Cardiac muscle cell (in vitro differentiated cells and primary cell): ENCODE data around the gene CREB3L2. TPM values are rescaled to one million over a fixed set of nuclear protein-coding genes. Genes with fewer than 3 reads are reported as not detected.

Source experiments
- DNase-seq, 2 donors: peaks; one replicate each; pipeline versions ENCODE4 v3.0.0 to v3.0.0-alpha.2; 2010 to 2017; ENCODE audit warnings: low read depth in 1 of 2, low spot score in 1 of 2
- H3K27ac ChIP-seq: fragments of 200-600 bp; sonication (generic); 2 replicates; pipeline ENCODE4 v1.5.1; 2016
- H3K27me3 ChIP-seq: fragments of 200-600 bp; sonication (generic); 2 replicates; pipeline ENCODE4 v1.6.0; 2016; ENCODE audit warnings: control low read depth
- H3K36me3 ChIP-seq: fragments of 200-600 bp; sonication (generic); 2 replicates; pipeline ENCODE4 v1.5.1; 2016; ENCODE audit warnings: control low read depth
- H3K4me1 ChIP-seq: fragments of 200-600 bp; sonication (generic); 2 replicates; pipeline ENCODE4 v1.8.1; 2017; ENCODE audit warnings: low read depth, mild to moderate bottlenecking, mixed run types
- H3K4me3 ChIP-seq: fragments of 200-600 bp; sonication (generic); 2 replicates; pipeline ENCODE4 v1.5.1; 2016; ENCODE audit warnings: mild to moderate bottlenecking
- H3K9me3 ChIP-seq: fragments of 200-600 bp; sonication (generic); 2 replicates; pipeline ENCODE4 v1.5.1; 2017; ENCODE audit warnings: low read depth, mild to moderate bottlenecking, control low read depth
- polyA plus RNA-seq: library from polyadenylated mRNA; unstranded; fragments of >200 nt; fragmentation: Nextera tagmentation; extraction: Ambion mirVana; gene quantifications from 2 replicates; pipeline ENCODE4 v1.2.1, GENCODE V29; 2016
- total RNA-seq: library from RNA; depleted of rRNA; stranded (reverse); fragments of >200 nt; gene quantifications from 2 replicates; pipeline ENCODE4 v1.2.3, GENCODE V29; 2016
- TF ChIP-seq, protein P1 (sequence below): IDR thresholded peaks from 2 replicates; pipeline ENCODE4 v1.5.1; 2012; ENCODE audit warnings: low read depth, mild to moderate bottlenecking, low read length

The CREB3L2 gene
- total and polyA plus RNA-seq, 2 experiments from 2014 or later = 22.1 to 24.3 TPM

DNA sequence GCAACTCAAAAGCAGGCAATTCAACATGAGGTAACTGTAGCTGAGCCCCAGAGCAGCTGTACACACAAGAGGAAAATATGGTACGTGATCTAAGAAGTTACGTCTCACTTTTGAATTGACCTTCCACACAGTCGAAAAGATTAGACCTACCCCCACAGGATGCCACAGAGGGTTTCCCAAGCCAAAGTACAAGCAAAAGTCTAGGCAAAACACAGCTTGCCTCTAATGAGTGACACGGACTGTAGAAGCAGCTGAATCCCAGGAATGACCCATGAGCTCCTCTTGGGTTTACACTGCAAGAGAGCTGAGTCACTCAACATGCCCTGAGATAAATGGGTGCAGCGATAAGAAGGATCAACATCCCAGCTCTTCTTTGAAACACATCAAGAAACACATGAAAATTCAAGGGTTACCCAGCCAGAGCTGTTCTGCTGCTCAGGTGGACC, 9.8 kb downstream of the CREB3L2 start:
- Histone ChIP-seq H3K9me3 (no peaks in the 10 kb centered on the region), H3K27ac (no peak overlapping the region), H3K4me1 (peaks cover 20% of the 10 kb centered on the region), H3K36me3 (no peaks in the 10 kb centered on the region), H3K4me3 (no peak overlapping the region), H3K27me3 (no peaks in the 10 kb centered on the region)
- peak in 1 of 2 donors; percentile 94 for DNase-seq
- TF ChIP-seq, protein P1, sequence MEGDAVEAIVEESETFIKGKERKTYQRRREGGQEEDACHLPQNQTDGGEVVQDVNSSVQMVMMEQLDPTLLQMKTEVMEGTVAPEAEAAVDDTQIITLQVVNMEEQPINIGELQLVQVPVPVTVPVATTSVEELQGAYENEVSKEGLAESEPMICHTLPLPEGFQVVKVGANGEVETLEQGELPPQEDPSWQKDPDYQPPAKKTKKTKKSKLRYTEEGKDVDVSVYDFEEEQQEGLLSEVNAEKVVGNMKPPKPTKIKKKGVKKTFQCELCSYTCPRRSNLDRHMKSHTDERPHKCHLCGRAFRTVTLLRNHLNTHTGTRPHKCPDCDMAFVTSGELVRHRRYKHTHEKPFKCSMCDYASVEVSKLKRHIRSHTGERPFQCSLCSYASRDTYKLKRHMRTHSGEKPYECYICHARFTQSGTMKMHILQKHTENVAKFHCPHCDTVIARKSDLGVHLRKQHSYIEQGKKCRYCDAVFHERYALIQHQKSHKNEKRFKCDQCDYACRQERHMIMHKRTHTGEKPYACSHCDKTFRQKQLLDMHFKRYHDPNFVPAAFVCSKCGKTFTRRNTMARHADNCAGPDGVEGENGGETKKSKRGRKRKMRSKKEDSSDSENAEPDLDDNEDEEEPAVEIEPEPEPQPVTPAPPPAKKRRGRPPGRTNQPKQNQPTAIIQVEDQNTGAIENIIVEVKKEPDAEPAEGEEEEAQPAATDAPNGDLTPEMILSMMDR = no peak

DNA sequence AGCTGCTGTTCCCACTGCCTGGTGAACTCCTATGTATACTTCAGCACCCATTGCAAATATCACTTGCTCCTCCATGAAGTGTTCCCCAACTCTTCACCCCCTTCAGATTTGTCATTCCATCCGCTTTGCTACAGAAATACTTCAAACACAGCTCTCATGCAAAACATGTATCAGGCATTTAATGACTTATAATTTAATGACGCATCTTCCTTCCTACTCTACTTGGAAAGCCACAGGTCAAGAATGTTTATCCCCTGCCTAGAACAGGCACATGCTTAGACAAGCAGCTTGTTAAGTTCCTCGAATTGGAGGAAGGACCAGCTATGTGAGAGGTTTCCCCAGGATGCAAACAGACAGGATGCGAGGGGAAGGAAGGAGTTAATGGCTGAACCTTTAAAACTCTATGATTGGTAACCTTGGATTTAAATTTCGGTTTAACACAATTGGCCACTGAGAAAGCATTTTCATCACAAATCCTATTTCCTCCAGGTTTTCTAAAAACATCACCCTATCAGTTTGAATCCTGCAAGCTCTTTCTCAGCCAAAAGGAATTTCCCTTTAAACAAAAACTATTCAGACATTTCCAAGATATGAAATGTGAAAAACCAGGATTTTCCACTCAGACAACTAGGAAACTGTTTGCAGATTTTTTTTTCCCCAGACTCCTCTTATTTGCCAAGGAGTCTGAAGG, 11.5 kb downstream of the CREB3L2 start:
- no peaks in the 10 kb centered on the region for H3K27me3 ChIP-seq
- no peaks in the 10 kb centered on the region for H3K36me3 ChIP-seq
- H3K4me3 ChIP-seq = no peak overlapping the region
- TF ChIP-seq, protein P1 = no peak
- peak in 1 of 2 donors; percentile 89 for DNase-seq
- no peak overlapping the region for H3K27ac ChIP-seq
- H3K4me1 ChIP-seq = peaks cover 37% of the 10 kb centered on the region
- no peaks in the 10 kb centered on the region for H3K9me3 ChIP-seq

DNA sequence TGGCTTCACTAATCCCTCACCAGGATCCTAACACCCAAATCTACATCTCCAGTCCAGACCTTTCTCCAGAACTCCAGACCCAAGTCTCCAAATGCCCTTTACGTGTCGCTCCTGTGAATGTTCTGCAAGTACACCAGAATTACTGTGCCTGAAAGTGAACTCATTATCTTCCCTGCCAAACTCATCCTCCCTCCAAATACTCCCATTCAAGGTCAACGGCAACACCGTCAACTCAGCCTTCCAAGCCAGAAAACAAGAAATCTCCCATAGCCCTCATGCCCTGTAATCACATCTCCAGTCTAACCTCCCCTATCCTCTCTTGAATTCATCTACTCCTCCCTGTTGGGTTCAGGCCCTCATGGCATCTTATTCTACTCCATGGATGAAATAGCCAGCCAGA, 12.3 kb downstream of the CREB3L2 start:
- Histone ChIP-seq H3K27me3 (no peaks in the 10 kb centered on the region), H3K4me1 (peaks cover 41% of the 10 kb centered on the region), H3K27ac (no peak overlapping the region), H3K9me3 (no peaks in the 10 kb centered on the region), H3K4me3 (no peak overlapping the region), H3K36me3 (no peaks in the 10 kb centered on the region)
- no peak for DNase-seq
- TF ChIP-seq, protein P1 = no peak

DNA sequence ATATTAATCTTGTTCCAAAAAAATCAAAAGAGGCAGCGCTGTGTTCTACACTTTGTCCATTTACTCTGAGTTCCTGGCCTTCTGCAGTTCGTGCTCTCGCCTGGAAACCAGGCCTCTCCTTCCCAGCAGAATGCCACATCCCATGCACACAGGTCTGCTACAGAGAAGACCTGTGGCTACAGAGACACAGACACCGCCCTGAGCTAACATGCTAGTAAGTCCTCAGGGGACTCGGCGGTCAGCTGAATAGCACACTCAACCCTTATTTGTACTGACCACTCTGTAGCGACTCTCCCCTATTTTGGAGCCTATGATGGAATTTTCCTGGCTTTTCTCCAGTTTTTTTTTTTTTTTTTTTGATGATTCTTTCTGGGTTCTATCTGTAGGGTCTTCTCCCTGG, 12.8 kb downstream of the CREB3L2 start:
- peaks cover 37% of the 10 kb centered on the region for H3K4me1 ChIP-seq
- DNase-seq = no peak
- H3K9me3 ChIP-seq = no peaks in the 10 kb centered on the region
- no peaks in the 10 kb centered on the region for H3K27me3 ChIP-seq
- no peak overlapping the region for H3K27ac ChIP-seq
- no peaks in the 10 kb centered on the region for H3K36me3 ChIP-seq
- H3K4me3 ChIP-seq = no peak overlapping the region
- TF ChIP-seq, protein P1 = no peak

DNA sequence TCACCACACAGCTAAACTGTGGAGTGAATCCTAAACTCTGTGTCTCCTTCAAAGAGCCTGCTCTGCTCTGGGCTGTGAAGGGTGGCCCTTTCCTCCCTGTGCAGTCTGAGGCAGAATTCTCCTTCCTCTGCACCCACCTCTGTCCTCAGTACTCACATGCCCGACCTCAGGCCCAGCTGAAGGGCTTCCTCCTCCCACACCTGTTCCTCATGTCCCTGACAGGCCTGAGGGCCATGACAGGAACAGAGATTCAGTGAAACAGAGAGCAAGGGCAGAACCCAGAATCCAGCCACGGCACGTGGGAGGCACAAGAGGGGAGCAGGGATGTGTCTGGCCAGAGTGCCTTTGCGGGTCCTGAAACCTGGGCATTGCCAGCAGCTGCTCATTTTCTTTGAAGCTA, 13.9 kb downstream of the CREB3L2 start:
- Histone ChIP-seq H3K27me3 (no peaks in the 10 kb centered on the region), H3K4me3 (no peak overlapping the region), H3K9me3 (no peaks in the 10 kb centered on the region), H3K27ac (peak overlapping the region; percentile 39), H3K36me3 (no peaks in the 10 kb centered on the region), H3K4me1 (peaks cover 37% of the 10 kb centered on the region)
- TF ChIP-seq, protein P1 = no peak
- no peak for DNase-seq
